Activated CD4-positive, alpha-beta T cell treated with anti-CD3 and anti-CD28 coated beads, Interleukin-2, amount 50 U/mL, for 48 hours (primary cell): ENCODE measurements around the gene PREX1.

ENCODE experiments used
- DNase-seq, 2 experiments: peaks; one replicate each; pipeline ENCODE4 v3.0.0-alpha.2; 2020

Gene PREX1

DNA sequence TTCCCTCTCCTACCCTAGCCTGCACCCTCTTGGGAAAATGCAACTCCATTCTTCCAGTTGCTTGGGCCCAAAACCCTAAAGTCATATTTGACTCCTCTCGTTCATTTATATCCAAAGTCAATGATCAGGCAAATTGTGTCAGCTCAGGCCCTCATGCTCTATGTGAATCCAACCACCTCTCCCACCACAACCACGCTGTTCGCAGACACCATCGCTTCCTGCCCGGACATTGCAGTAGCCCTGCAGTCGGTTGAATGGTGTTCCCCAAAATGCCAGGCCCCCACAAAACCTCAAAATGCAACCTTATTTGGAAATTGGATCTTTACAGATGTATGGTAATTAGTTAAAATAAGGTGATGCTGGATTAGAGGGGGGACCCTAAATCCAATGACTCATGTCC, 98.3 kb downstream of the PREX1 start:
- no peak for DNase-seq

DNA sequence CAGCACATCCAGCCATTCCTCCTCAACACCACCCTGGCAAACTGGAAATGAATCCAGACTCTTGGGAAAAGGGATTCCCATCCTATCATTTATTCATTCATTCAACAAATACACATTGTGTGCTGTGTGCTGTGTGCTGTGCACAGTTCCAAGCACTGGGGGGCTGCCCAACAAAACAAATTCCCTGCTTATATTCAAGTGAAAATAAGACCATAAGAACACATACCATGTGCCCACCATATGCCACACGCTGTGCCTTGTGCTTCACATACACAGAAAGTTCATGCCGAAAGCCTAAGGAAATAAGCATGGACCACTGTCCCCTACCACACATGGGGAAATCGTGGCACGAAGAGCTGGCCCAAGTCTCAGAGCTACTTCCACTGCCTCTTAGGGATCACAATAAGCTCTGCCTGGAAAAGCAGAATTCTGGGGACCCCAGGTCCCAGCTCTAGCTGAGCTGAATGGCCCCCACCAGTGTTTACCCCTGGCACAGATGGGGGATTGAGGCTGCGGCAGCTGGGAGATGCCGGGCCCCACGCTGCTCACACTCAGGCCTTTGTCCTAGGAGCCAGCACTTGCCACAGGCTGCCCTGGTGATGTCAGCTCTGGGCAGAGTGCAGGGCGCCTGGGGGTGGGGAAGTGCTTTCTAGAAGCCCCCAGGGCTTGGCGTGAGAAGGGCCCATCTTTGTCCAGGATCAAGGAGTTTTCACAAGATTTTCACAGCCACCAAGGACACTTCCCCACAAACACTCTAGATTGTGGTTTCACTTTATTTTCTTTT, 99.6 kb downstream of the PREX1 start:
- DNase-seq, result no peak

DNA sequence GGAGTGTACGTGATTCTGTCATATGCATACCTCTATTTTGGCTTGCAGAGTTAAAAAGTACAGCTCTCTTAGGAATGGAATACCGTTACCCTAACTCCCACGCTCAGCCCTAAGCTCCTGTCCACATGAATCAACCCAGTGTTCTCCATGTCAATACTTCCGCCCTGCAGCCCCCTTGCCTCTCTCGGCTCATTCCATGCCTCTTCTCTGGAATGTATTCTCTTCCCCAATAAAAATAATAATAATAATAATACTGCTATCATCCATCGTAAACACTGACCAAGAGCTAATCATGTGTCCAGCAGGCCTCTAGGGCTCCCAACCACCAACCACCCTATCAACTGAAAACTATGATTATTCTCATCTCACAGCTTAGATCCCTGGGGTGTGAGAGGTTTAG, 100.6 kb downstream of the PREX1 start:
- DNase-seq, result no peak

DNA sequence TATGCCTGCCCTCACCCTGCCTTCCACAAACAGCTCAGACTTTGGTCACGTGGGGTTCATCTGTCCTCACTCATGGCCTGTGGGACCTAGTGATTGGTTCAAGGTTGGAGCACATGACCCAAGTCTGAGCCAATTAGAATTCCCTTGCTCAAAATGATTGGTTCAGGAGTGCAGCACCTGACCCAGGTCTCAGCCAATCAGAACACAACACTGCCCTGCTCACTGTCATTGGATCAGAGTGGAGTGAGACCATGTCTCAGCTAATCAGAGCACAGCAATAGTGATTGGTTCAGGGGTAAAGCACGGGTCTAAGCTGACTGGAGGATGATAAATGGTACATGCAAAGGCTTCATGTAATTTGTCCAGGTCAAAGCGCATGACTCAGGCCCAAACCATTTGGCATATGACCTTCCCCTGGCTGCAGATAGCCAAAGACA, 102.2 kb downstream of the PREX1 start:
- no peak for DNase-seq

DNA sequence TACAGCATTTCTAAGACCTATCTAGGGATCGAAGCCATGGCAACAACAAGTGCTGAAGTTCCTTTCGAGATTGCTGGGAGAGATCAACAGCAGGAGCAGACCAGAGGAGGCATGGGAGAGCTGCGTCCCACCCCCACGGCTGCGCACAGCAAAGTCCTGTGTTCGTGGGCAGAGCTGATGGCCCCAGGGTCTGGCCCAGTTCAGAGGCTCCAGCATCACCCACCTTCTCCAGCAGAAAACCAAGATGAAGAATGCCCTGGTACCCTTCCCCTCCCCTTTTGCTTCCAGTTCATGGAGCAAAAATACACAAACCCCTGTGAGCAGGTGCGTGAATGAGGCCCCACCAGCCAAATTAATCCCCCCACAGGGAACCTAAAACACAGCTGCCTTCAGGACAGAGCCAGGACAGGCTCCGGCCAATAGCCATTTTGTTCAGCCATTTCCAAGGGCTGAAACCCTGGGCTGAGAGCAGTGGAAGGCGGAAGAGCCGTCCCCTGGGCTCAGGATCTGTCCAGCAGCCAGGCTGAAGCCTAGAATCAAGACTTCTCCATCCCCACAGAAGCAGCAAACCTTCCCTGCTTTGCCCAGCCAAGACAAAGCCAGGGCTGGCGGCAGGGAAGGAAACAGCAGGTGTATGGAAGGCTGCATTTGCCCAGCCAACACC, 102.8 kb downstream of the PREX1 start:
- DNase-seq, result no peak

DNA sequence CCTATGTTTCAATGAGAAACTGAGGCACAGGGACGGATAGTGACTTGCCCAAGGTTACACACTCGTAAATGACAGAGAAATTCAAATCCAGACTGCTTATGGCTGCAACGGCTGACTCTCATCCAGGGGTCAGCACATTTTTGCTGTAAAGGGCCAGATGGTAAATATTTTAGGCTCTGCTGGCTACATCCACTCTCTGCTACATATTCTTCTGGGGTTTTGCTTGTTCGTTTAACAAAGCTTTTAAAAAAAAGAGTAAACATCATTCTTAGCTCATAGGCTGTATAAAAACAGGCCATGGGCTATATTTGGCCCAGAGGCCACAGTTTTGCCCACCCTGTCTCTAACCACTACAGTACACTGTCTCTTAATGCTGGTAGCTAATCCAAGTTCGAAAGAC, 103.4 kb downstream of the PREX1 start:
- no peak for DNase-seq

DNA sequence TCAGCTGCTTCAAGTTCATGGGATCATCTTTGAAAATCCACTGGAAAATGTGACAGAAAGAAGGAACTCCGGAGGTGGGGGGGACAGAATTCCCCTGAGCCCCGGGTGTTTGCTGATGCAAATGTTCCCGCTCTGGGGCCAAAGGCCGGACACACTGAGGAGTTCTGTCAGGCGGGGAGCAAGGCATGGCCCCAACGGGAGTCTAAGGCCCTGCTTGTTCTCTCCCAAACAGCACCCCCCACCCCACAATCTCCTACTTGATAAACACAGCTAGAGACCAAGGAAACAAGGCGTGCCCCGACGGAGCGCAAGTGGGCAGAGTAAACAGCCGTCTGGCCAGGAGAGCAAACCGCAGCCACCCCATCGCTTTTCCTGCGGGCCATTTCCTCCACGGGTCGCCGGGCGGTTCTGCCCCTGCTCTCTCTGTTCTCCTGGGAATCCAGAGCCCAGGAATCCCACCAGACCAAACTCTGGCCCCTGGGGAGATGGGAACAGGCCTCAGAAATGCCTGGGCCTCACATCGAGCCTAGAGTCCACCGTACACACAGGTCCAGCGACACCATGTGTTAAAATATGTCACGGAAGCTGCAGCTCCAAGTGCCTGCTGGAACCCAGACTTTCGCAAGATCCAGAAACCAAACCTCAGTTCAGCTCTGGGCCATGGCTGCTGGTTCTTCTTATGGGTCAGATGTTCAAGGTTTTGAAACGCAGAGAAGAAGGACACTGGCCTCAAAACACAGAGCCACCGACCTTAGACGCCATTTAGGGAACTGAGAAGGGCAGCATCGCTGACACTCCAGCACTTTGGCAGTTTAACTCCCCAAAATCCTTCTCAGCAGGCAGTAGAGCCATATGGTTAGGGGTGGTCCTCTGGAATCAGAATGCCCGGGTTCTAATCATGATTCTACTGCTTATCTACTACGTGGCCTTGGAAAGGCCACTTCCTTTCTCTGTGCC, 104.2 kb downstream of the PREX1 start:
- no peak for DNase-seq

DNA sequence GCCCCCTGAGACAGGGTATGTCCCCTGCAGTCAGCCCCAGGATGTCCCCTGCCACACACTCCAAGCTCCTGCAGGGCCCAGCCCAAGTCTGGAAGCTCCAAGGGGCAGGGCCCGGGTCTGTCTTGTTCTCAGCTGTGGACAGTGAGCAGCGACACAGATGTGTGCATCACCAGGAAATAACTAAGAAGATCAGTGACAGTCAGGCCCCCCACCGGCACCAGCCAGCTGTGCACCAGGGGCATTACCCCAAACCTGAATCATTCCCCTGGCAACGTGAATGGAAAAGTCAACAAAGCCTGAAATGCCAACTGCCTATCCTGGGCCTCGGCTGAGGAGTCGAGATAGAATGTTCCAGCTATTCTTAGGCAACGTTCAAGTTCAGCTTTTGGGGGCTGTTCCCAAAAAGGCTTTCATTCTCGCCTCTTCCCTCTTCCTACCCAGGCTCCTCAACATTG, 105.0 kb downstream of the PREX1 start:
- no peak for DNase-seq

DNA sequence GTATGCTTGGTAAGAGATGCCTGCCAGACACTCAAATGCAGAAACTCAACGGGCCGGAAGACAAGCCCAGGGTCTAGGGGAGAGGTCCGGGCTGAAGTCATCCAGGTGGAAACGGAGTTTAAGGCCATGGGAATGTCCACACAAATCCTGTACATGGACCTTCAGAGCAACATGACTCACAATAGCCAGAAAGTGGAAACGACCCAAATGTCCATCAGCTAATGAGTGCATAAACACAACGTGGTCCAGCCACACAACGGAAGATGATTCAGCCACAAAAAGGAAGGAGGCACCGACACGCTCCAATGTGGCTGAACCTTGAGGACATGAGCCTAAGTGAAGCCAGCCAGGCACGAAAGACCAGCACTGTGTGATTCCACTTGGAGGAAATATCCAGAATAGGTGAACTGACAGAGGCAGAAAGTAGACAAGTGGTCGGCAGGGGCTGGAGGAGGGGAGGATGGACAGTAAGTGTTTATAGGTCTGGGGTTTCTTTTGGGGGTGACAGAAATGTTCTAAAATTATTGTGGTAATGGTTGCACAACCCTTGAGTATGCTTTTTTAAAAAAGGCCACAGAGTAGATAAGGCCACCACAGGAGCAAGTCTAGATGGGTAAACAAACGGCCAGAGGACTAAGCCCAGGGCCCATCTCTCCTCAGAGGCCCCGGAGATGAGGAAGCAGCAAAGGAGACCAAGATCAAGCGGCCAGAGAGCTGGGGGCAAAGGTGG, 105.6 kb downstream of the PREX1 start:
- DNase-seq, result no peak

DNA sequence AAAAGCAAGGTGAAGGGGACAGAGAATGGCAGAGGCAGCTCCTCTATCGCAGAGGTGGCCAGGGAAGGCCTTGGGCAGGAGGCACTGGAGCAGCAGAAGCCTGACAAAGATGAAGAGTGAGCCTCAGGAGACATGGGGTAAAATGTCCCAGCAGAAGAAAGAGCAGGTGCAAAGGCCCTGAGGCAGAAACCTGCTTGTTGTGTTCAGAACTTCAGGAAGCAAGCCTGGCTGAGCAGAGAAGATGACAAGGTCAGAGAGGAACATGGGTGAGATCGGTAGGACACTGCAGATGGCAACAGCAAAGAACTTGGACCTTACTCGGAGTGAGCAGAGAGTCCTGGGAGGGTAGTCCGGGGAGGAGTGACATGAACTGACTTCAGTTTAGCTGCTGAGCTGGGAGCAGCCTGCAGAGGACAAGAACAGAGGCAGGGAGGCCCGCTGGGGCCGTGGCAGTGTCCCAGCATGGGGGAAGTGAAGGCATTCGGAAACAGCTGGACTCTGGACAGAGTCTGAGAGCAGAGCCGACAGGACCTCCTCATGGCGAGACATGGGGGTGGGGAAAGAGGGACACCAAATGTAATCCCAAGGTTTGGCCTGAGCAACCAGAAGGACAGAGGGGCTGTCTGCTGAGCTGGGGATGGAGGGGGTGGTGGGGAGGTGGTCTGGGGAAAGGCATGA, 106.3 kb downstream of the PREX1 start:
- DNase-seq, result no peak

DNA sequence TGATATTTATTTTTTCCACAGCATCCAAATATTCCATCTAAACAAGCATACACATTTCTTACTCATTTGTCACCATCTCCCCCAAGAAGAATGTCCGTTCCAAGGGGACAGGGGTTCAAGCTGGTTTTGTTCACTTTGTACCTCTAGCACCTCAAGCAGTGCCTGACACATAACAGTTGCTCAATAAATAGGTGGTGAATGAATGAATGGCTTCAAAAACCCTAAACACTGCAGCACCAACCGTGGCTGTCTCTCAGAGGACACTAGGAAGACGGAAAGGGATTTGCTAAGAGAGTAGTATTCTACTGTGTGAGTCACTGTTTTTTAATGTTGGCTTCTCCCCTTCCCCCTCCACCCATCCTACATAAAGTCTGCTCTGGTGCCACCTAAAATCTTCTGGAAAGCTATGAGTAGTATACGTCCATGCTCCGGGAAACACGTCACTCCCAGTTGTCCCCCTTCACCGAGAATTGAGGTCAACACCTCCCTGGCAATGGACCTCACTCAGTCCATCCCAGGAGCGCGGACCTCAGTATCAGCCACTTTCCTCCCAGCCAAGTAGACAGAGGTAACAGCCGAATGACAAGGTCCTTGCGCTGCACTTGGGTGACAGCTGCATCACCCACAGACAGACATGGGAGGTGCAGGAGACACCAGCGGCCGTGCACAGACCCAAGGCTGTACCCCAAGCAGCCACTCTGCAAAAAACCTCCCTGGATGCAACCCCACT, 107.4 kb downstream of the PREX1 start:
- no peak for DNase-seq

DNA sequence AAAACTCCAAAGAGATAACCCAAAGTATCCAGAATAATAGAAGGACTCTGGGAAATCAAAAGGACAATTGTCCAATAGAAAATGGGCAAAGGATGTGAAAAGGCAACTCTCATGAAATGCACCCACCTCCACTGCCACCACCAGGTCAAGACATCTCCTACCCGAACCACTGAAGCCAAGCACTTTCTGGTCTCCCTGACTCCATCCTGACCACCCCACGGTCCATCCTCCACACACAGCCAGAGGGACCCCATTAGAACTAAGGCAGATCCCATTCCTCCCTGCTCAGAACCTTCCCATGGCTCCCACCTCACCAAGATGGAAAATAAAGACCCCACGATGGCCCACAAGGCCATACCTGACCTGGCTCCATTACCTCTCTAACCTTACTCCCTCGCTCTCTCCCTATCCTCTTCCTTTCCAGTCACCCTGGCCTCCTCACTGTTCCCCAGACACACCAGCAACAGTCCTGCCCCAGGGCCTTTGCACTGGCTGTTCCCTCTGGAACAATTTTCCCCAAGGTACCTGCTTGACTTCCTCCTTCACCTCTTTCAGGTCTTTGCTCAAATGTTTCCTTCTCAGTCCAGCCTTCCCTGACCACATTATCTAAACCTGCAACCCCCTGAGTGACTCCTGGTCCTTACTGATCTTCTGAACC, 108.1 kb downstream of the PREX1 start:
- DNase-seq, result no peak

DNA sequence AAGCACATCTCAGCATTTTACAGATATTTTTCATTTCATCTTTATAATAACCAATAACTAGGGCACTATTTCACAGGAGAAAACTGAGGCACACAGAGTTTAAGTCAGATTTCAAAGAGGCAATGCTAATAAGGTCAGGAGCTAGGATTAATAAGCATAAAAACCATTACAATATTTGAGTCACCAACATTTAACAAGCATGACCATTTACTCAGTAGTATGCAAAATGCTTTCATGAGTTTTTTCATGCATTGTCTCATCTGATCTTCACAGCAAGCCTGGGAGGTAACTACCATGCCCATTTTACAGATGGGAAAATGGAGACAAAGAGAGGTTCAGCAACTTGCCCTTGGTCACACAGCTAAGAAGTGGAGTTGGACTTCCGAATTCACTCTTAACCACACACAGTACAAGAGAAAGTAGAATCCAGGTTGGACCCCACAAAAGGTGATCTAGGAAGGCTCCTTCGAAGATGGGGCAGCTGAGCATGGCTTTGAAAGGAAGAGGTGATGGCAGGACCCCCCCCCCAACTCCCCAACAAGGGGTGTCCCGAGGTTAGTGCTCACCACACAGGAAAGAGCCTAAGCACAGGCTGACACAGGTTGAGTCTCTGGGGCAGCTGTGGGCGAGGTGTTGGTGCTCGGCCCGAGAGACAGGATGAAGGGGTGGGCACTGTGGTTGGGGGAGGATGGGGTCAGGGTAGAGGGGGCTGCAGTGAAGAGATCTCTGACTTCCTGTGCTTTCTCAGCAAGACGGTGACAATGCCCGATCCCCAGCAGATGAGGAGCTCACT, 108.8 kb downstream of the PREX1 start:
- DNase-seq, result peak in 1 of 2 experiments; percentile 28

DNA sequence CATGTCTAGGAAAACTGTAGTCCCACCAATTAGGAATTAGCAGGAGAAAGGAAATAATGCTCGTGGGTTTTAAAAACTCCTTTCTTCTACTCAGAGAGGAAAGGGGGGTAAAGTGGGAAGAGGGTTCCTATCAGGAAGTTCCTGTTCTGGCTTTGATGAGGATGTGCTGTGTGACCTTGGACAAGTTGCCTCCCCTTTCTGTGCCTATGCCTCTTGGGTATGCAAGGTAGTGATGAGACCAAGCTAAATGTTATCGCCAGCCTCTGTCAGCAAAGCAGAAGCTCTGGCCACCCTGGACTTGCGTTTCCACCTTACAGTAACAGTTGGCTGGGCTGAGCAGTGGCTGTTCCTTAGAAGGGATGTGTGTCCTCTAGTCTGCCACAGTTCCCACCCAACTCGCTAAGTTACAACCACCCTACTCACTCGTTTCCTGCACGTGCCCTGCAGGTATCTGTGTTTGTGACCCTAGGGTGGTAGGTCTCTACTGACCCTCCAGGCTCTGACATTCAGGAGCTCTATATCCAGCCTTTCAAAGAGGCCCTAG, 110.0 kb downstream of the PREX1 start:
- no peak for DNase-seq

DNA sequence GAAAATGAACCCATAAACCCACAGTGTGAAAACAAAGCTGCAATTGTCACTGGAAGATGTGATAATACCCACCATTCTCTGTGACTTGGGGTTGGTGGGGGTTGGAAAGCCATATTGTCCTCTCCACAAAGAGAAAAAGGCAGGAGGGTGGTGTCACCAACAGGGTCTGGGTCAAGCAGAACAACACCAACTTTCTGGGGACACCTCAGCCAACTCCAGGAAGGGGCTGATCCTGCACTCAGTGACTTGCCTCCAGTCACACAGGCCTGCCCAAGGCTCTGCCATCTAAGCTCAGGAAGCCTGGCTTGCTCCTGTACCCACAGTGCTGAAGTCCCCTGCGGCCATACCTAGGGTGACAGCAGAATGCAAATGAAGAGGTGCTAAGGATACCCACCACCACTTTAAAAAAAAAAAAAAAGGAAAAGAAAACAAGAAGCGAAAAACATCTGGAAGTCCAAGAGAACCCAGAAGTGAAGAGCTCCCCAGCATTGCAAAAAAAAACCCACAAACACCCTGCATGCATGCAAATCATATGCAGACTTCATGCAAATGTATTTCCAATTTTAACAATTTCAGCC, 110.6 kb downstream of the PREX1 start:
- DNase-seq, result no peak

DNA sequence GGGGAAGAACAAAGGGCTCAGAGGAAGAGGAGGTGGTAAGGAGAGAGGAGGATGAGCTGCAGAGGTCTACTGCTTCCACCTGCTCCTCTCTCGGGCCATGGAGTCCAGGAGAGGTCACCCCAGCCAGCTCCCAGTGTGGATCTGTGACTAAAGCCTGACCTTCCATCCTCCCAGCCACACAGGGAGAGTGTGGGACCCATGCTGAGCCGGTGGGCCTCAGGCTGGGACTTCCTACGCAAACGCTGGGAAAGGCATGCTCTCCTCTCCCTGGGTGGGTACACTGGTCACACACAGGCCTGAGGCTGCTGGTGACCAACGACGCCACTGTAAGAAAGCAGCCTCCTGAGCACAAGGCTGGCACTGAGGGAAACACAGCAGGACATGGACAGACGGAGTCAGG, 111.3 kb downstream of the PREX1 start:
- DNase-seq, result no peak

DNA sequence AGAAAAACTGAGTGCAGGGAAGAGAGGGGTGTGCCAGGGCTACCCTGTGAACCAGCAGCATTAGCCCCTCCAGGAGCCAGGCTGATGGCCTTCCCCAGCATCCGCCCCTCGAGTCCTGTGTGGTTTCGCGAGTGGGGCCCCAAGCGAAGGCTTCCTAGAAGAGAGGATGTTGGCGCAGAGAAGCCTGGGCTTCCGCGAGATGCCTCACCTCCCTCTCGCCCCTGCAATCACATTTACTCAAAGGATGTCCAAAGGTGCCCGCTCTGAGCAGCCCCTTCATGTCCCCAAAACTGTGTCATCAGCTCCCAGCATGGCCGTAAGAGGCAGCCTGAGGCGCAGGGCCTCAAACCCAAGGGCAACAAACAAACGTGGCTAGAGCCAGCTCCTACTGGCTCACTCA, 111.7 kb downstream of the PREX1 start:
- peak; percentile 52 to 66 for DNase-seq

DNA sequence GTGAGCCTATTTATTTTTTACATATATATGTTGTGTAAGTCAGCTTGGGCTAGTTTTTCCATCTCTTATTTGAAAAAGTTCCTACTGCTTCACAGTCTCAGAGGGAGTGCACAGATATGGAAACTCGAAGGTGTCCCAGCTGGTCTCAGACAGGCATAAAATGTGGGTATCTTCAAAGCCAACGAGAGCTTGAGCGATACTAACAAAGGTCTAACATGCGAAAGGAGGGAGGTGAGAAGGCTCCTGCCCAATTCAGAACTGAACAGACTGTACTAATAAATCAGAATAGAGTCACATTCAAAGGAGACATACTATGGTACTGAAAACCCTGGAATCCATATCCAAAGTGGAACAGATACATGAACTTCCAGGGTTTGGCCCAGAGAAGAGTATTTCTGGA, 113.0 kb downstream of the PREX1 start:
- no peak for DNase-seq
